CD14-positive monocyte (primary cell): Measurements from ENCODE around the gene OSBPL1A. TPM values are rescaled to one million over a fixed set of nuclear protein-coding genes. Genes with fewer than 3 reads are reported as not detected.

ENCODE experiments used
- DNase-seq, 3 donors: peaks; one replicate each; pipeline ENCODE4 v3.0.0-alpha.2; 2011 to 2022
- H2AFZ ChIP-seq: 2 replicates; pipeline ENCODE4 v1.6.0; 2012; ENCODE audit warnings: mild to moderate bottlenecking, low read depth, low read length, inconsistent platforms; ENCODE audit not compliant: insufficient read depth, poor library complexity, severe bottlenecking
- H3K27ac ChIP-seq, 2 donors: 1 replicate in 1 of 2; 2 replicates in 1 of 2; pipeline ENCODE4 v1.5.1; 2012 to 2013; ENCODE audit warnings: low read length in 2 of 2, control low read depth in 1 of 2, inconsistent platforms in 1 of 2, low read depth in 1 of 2, mild to moderate bottlenecking in 1 of 2
- H3K27me3 ChIP-seq, 2 donors: one replicate each; pipeline versions ENCODE4 v1.6.0 to v1.6.1; 2011 to 2013; ENCODE audit warnings: low read length in 2 of 2; ENCODE audit not compliant: control insufficient read depth in 2 of 2, insufficient read depth in 2 of 2
- H3K36me3 ChIP-seq, 2 donors: replicated peaks in 1 of 2; 1 replicate in 1 of 2; 2 replicates in 1 of 2; pipeline versions ENCODE4 v1.5.1 to v1.6.1; 2012 to 2013; ENCODE audit warnings: low read length in 2 of 2, control low read depth in 1 of 2, inconsistent platforms in 1 of 2, mild to moderate bottlenecking in 1 of 2; ENCODE audit not compliant: insufficient read depth in 2 of 2, control insufficient read depth in 1 of 2
- H3K4me1 ChIP-seq, 2 donors: 1 replicate in 1 of 2; 2 replicates in 1 of 2; pipeline versions ENCODE4 v1.5.1 to v1.6.1; 2012 to 2013; ENCODE audit warnings: low read length in 2 of 2, control low read depth in 1 of 2, inconsistent platforms in 1 of 2, mild to moderate bottlenecking in 1 of 2, moderate library complexity in 1 of 2; ENCODE audit not compliant: insufficient read depth in 2 of 2, control insufficient read depth in 1 of 2
- H3K4me2 ChIP-seq: replicated peaks from 2 replicates; pipeline ENCODE3; 2012; ENCODE audit warnings: low read length, moderate library complexity, mild to moderate bottlenecking; ENCODE audit not compliant: poor library complexity, severe bottlenecking; ENCODE audit errors: extremely low read depth
- H3K4me3 ChIP-seq, 3 experiments: fragments of 200-600 bp in 1 of 3; sonication (generic) in 1 of 3; replicated peaks in 1 of 3; 1 replicate in 2 of 3; 2 replicates in 1 of 3; pipeline ENCODE4 v1.5.1; 2011 to 2013; ENCODE audit warnings: low read length in 3 of 3, mild to moderate bottlenecking in 3 of 3, control low read depth in 2 of 3, low read depth in 2 of 3, inconsistent platforms in 1 of 3, moderate library complexity in 1 of 3
- H3K79me2 ChIP-seq: 2 replicates; pipeline ENCODE4 v1.6.0; 2012; ENCODE audit warnings: mild to moderate bottlenecking, control low read depth, inconsistent platforms, low read length, moderate library complexity; ENCODE audit not compliant: insufficient read depth
- H3K9ac ChIP-seq: 2 replicates; pipeline ENCODE4 v1.6.0; 2017; ENCODE audit warnings: low read length, mild to moderate bottlenecking; ENCODE audit not compliant: insufficient read depth, poor library complexity, severe bottlenecking
- H3K9me3 ChIP-seq, 2 donors: replicated peaks in 1 of 2; 1 replicate in 1 of 2; 2 replicates in 1 of 2; pipeline versions ENCODE4 v1.5.1 to v1.6.1; 2012 to 2013; ENCODE audit warnings: low read length in 2 of 2, control low read depth in 1 of 2; ENCODE audit not compliant: control insufficient read depth in 1 of 2, insufficient read depth in 1 of 2
- H4K20me1 ChIP-seq: 2 replicates; pipeline ENCODE4 v1.6.0; 2012; ENCODE audit warnings: mild to moderate bottlenecking, low read length, control low read depth, moderate library complexity; ENCODE audit not compliant: insufficient read depth
- H3K27ac Mint-ChIP-seq, 7 donors: one replicate each; pipeline ENCODE4 v1.8.0; 2020; ENCODE audit warnings: mild to moderate bottlenecking in 7 of 7, mixed read lengths in 7 of 7, moderate library complexity in 6 of 7, inconsistent platforms in 2 of 7
- H3K27me3 Mint-ChIP-seq, 3 donors: one replicate each; pipeline ENCODE4 v1.8.0; 2021 to 2022; ENCODE audit warnings: low read depth in 3 of 3, mild to moderate bottlenecking in 3 of 3, mixed read lengths in 3 of 3, moderate library complexity in 3 of 3, inconsistent platforms in 1 of 3
- H3K36me3 Mint-ChIP-seq, 2 donors: one replicate each; pipeline ENCODE4 v1.8.0; 2020; ENCODE audit warnings: mixed read lengths in 2 of 2, inconsistent platforms in 1 of 2, mild to moderate bottlenecking in 1 of 2
- H3K4me1 Mint-ChIP-seq: one replicate; pipeline ENCODE4 v1.8.0; 2020; ENCODE audit warnings: mild to moderate bottlenecking, mixed read lengths
- H3K4me3 Mint-ChIP-seq, 2 donors: one replicate each; pipeline ENCODE4 v1.8.0; 2020; ENCODE audit warnings: mild to moderate bottlenecking in 2 of 2, mixed read lengths in 2 of 2, moderate library complexity in 1 of 2
- H3K9me3 Mint-ChIP-seq, 7 donors: one replicate each; pipeline ENCODE4 v1.8.0; 2020 to 2022; ENCODE audit warnings: mixed read lengths in 7 of 7, mild to moderate bottlenecking in 6 of 7, moderate library complexity in 6 of 7, inconsistent platforms in 2 of 7
- WGBS: methylation state at CpG from one replicate; pipeline ENCODE4 v1.1.5; 2013; ENCODE audit warnings: missing lambda C conversion rate; ENCODE audit not compliant: insufficient coverage; 5-methylcytosine and 5-hydroxymethylcytosine counted together
- intact Hi-C, 2 donors: fragments of 100-400 bp; cut with micrococcal nuclease; formaldehyde crosslinking; loops; one replicate each; pipeline versions ENCODE4 v1.15.0 to v1.15.1; 2023
- polyA plus RNA-seq, 3 donors: library from polyadenylated mRNA; depleted of rRNA in 1 of 3; unstranded in 2 of 3; stranded (reverse) in 1 of 3; fragments of 300-500 nt in 2 of 3; fragments of >200 nt in 1 of 3; fragmentation: Illumina TruSeq in 2 of 3; gene quantifications; 1 replicate in 2 of 3; 2 replicates in 1 of 3; pipeline ENCODE4 v1.2.3, GENCODE V29; 2012 to 2021
- TF ChIP-seq, protein P1 (sequence below): fragments of 200-600 bp; IDR thresholded peaks from one replicate; pipeline ENCODE4 v1.8.0; 2022; ENCODE audit warnings: antibody characterized with exemption, mild to moderate bottlenecking

Gene OSBPL1A
- polyA plus RNA-seq, 3 donors, result 6.3 to 9.1 (median 7.1) TPM

DNA sequence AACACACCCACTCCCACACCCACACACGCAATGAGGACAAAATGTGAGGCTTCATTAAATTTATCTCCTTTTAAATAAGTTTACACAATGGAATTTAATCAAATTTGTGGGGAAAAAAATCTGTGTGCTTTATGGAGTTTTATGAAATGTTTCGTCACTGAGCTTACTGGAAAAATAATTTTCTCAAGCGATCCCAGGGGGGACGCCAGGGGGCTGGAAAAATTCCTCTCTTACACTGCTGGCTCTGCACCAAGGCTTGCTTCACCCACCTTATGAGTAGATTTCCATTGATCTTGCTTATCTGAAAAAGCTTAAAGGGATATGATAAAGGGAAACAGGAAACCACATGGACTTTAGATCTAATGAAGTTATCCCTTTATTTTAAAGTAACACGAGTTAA lies 163.3 kb downstream of the OSBPL1A start:
- DNase-seq, result no peak
- H3K27me3 ChIP-seq, result no peaks in the 10 kb centered on the region
- Mint-ChIP-seq H3K4me1 (no peaks in the 10 kb centered on the region), H3K9me3 (peaks cover 0 to 1% (median 0%) of the 10 kb centered on the region in 7 donors), H3K27ac (no peak overlapping the region), H3K27me3 (no peaks in the 10 kb centered on the region), H3K4me3 (no peak overlapping the region), H3K36me3 (peaks cover 47 to 56% of the 10 kb centered on the region in 2 donors)
- no peaks in the 10 kb centered on the region for H4K20me1 ChIP-seq
- H3K9me3 ChIP-seq, result no peaks in the 10 kb centered on the region
- no peak overlapping the region for H3K4me2 ChIP-seq
- no peaks in the 10 kb centered on the region for H3K4me1 ChIP-seq
- no CpG with 5 or more reads among the region's 5 CpGs for WGBS
- intact Hi-C loops, result no loop called here
- H3K9ac ChIP-seq, result no peak overlapping the region
- peaks cover 24 to 53% of the 10 kb centered on the region in 2 donors for H3K36me3 ChIP-seq
- no peak overlapping the region for H2AFZ ChIP-seq
- TF ChIP-seq, protein P1, sequence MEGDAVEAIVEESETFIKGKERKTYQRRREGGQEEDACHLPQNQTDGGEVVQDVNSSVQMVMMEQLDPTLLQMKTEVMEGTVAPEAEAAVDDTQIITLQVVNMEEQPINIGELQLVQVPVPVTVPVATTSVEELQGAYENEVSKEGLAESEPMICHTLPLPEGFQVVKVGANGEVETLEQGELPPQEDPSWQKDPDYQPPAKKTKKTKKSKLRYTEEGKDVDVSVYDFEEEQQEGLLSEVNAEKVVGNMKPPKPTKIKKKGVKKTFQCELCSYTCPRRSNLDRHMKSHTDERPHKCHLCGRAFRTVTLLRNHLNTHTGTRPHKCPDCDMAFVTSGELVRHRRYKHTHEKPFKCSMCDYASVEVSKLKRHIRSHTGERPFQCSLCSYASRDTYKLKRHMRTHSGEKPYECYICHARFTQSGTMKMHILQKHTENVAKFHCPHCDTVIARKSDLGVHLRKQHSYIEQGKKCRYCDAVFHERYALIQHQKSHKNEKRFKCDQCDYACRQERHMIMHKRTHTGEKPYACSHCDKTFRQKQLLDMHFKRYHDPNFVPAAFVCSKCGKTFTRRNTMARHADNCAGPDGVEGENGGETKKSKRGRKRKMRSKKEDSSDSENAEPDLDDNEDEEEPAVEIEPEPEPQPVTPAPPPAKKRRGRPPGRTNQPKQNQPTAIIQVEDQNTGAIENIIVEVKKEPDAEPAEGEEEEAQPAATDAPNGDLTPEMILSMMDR, result no peak
- no peak overlapping the region for H3K27ac ChIP-seq
- H3K4me3 ChIP-seq, result no peak overlapping the region
- no peaks in the 10 kb centered on the region for H3K79me2 ChIP-seq

- Histone ChIP-seq H3K27ac (no peak overlapping the region), H3K9me3 (no peaks in the 10 kb centered on the region), H3K4me2 (no peak overlapping the region), H2AFZ (no peak overlapping the region), H3K79me2 (no peaks in the 10 kb centered on the region), H3K36me3 (peaks cover 19 to 49% of the 10 kb centered on the region in 2 donors), H3K4me3 (no peak overlapping the region), H4K20me1 (no peaks in the 10 kb centered on the region), H3K9ac (no peak overlapping the region), H3K27me3 (no peaks in the 10 kb centered on the region), H3K4me1 (no peaks in the 10 kb centered on the region)
- 100% methylated on average over 3 of the region's 5 CpGs for WGBS
- H3K27ac Mint-ChIP-seq, result no peak overlapping the region
- intact Hi-C loops, result no loop called here
- H3K4me3 Mint-ChIP-seq, result no peak overlapping the region
- peaks cover 40 to 50% of the 10 kb centered on the region in 2 donors for H3K36me3 Mint-ChIP-seq
- no peaks in the 10 kb centered on the region for H3K4me1 Mint-ChIP-seq
- DNase-seq, result no peak
- peaks cover 0 to 1% (median 0%) of the 10 kb centered on the region in 7 donors for H3K9me3 Mint-ChIP-seq
- TF ChIP-seq, protein P1, result no peak
- H3K27me3 Mint-ChIP-seq, result no peaks in the 10 kb centered on the region
Observed at GRCh38 chr18:24232800-24233199, 164.8 kb downstream of the OSBPL1A start.
